WERI-Rb-1 (cell line): ENCODE measurements around the gene SELENOO.
A peak's percentile ranks its signal among the peaks of the same experiment; 100 is the strongest.
"Not testable (repeated sequence)": the region's sequence is repeated elsewhere in the genome, so short reads cannot be mapped to it uniquely, and the experiment has no call there.

Experiments
- DNase-seq: peaks from one replicate; pipeline ENCODE4 v3.0.0-alpha.2; 2020
- H3K27ac ChIP-seq: fragments of 250-450 bp; sonication (Bioruptor Pico); 2 replicates; pipeline ENCODE4 v1.5.1; 2020; ENCODE audit warnings: mild to moderate bottlenecking, moderate library complexity
- H3K27me3 ChIP-seq: fragments of 250-450 bp; sonication (Bioruptor Pico); 2 replicates; pipeline ENCODE4 v1.5.1; 2021; ENCODE audit warnings: mild to moderate bottlenecking, low read depth, moderate library complexity; ENCODE audit not compliant: insufficient read depth, severe bottlenecking
- H3K36me3 ChIP-seq: fragments of 250-450 bp; sonication (Bioruptor Pico); 2 replicates; pipeline ENCODE4 v1.5.1; 2020; ENCODE audit warnings: mild to moderate bottlenecking, moderate library complexity
- H3K4me3 ChIP-seq: 2 replicates; pipeline ENCODE4 v1.5.1; 2011; ENCODE audit warnings: low read depth, mild to moderate bottlenecking, control low read depth, low read length
- H3K9me3 ChIP-seq: fragments of 250-450 bp; sonication (Bioruptor Pico); 2 replicates; pipeline ENCODE4 v1.5.1; 2021; ENCODE audit warnings: mild to moderate bottlenecking, moderate library complexity; ENCODE audit not compliant: severe bottlenecking
- TF ChIP-seq, protein P1 (sequence below): IDR thresholded peaks from 2 replicates; pipeline ENCODE4 v1.5.1; 2011; ENCODE audit warnings: low read depth, mild to moderate bottlenecking, control low read depth, inconsistent platforms, low read length

Gene SELENOO

DNA sequence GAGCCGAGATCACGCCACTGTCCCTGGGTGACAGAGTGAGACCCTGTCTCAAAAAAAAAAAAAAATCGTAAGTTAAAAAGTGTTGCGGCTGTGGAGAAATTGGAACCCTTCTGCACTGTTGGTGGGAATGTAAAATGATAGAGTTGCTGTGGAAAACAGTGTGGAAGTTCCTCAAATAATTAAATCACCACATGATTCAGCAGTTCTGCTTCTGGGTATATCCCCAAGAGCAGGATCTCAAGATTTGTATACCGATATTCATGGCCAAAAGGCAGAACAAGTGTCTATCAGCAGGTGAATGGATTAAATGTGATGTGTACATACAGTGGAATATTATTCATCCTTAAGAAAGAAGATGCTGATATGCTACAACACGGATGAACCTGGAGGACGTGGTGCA is 3.8 kb downstream of the SELENOO start:
- H3K27ac ChIP-seq, result no peak overlapping the region
- no peak for DNase-seq
- no peaks in the 10 kb centered on the region for H3K27me3 ChIP-seq
- peaks cover 31% of the 10 kb centered on the region for H3K36me3 ChIP-seq
- H3K4me3 ChIP-seq, result no peak overlapping the region
- H3K9me3 ChIP-seq, result no peaks in the 10 kb centered on the region
- TF ChIP-seq, protein P1, sequence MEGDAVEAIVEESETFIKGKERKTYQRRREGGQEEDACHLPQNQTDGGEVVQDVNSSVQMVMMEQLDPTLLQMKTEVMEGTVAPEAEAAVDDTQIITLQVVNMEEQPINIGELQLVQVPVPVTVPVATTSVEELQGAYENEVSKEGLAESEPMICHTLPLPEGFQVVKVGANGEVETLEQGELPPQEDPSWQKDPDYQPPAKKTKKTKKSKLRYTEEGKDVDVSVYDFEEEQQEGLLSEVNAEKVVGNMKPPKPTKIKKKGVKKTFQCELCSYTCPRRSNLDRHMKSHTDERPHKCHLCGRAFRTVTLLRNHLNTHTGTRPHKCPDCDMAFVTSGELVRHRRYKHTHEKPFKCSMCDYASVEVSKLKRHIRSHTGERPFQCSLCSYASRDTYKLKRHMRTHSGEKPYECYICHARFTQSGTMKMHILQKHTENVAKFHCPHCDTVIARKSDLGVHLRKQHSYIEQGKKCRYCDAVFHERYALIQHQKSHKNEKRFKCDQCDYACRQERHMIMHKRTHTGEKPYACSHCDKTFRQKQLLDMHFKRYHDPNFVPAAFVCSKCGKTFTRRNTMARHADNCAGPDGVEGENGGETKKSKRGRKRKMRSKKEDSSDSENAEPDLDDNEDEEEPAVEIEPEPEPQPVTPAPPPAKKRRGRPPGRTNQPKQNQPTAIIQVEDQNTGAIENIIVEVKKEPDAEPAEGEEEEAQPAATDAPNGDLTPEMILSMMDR, result no peak

DNA sequence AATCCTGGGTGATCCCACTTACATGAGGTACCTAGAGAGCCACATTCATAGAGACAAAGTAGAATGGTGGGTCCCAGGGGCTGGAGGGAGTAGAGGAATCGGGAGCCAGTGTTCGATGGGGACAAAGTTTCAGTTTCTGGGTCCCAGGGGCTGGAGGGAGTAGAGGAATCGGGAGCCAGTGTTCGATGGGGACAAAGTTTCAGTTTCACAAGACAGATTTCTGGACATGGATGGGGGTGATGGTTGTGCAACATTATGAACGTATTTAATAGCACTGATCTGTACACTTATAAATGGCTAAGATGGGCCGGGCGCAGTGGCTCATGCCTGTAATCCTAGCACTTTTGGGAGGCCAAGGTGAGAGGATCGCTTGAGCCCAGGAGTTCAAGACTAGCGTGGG is 4.2 kb downstream of the SELENOO start:
- not testable (repeated sequence) for H3K27me3 ChIP-seq, H3K9me3 ChIP-seq, DNase-seq, H3K27ac ChIP-seq, H3K4me3 ChIP-seq
- H3K36me3 ChIP-seq, result peaks cover 31% of the 10 kb centered on the region

DNA sequence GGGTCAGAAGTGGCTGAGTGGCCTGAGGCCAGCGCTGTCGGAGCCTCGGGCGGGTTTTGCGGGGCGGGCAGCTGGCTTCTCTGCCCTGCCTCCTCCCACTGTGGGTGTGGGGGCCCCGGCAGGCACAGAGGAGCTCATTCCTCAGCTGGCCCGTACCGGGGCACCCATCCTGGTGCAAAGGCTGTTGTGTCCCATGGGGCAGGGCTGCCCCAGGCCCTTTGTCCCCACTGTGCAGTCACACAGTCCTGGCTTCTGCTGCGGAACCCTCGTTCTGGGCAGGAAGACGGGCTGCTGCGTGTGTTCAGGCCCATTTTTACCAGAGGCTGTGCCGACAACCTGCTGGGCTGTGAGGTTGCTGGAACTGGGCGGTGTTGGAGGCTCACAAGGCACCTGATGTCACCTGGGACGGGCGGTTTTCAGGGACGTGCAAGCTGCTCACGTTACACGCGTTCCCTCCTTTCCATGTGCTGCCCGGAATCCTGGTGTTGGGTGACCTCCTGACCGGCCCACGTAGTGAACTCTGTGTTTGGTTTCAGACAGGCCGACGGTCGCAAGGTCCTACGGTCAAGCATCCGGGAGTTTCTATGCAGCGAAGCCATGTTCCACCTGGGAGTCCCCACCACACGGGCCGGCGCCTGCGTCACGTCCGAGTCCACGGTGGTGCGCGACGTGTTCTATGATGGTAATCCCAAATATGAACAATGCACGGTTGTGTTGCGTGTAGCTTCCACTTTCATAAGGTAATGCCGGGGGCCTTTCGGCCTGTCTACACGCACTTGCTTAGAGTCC is 5.2 kb downstream of the SELENOO start:
- no peaks in the 10 kb centered on the region for H3K9me3 ChIP-seq
- TF ChIP-seq, protein P1, result no peak
- no peak overlapping the region for H3K4me3 ChIP-seq
- no peak overlapping the region for H3K27ac ChIP-seq
- H3K36me3 ChIP-seq, result peaks cover 37% of the 10 kb centered on the region
- DNase-seq, result no peak
- H3K27me3 ChIP-seq, result no peaks in the 10 kb centered on the region

DNA sequence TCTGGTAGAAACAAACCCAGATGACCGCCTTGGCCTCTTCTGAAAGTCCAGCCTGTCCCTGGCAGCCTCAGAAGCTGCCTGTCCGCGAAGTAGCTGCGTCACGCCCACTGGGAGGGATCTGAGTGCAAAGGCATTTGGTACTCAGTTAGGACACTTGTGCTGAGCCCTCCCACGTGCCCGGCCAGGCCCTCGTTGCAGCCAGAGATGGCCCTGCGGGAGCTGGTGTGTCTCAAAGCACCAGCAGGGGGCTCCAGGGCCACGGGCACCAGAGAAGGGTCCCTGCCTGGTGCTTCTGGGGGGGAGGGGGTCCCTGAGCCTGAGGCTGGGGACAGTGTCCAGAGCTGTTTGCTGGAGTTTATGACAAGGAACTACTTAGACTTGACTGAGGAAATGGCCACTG is 5.8 kb downstream of the SELENOO start:
- H3K4me3 ChIP-seq, result no peak overlapping the region
- DNase-seq, result peak; percentile 72
- H3K27ac ChIP-seq, result no peak overlapping the region
- TF ChIP-seq, protein P1, result peak; percentile 75
- peaks cover 43% of the 10 kb centered on the region for H3K36me3 ChIP-seq
- H3K9me3 ChIP-seq, result no peaks in the 10 kb centered on the region
- no peaks in the 10 kb centered on the region for H3K27me3 ChIP-seq

DNA sequence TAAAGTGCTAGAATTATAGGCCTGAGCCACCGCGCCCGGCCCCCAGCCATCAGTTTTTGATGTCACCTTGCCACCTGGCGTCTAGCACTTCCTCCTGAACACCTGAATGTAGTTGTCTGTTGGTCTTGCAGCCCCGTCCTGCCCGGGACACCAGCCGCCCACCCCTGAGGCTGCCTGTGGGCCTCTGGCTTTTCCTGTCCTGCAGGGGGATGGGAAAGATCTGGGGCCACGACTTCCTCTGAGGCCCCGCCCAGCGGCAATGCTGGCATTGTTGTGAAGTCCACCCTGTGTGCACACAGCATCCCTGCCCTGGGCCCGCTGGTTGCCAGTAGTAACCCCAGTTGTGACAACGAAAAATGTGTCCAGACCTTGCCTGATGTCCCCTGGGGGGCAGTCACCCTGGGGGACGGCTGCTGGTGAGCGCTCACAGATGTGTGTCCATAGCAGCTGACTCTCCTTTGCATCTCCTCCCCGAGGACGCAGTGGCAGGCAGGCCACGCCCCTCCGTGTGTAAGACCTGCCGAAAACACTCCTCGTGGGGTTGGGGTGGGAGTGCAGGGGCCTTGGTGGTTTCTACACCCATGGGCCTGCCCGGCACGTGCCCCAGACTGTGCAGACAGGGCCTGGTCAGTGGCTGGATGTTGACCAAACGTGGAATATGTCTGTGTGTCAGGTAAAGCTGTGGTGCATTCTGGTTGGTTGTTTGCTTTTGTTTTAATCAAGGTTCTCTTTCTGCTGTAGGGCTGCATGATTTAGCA is 6.8 kb downstream of the SELENOO start:
- TF ChIP-seq, protein P1, result no peak
- peaks cover 46% of the 10 kb centered on the region for H3K36me3 ChIP-seq

DNA sequence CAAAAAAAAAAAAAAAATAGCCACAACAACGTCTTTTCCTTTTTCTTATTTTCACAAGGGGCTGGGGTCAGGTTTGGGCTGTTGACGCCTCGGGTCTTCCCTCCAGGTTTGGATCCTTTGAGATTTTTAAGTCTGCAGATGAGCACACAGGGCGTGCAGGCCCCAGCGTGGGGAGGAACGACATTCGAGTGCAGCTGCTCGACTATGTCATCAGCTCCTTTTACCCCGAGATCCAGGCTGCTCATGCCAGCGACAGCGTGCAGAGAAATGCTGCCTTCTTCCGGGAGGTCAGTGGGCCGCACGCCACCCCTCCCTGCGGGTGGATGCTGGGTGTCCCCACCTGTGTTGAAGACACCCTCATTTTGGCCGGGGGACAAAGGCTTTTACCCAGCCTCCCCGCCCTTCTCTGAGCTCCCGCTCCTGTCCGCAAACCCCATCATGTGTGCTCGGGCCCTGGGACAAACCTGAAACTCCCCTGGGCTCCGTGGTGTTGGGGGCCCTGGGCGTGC is 7.7 kb downstream of the SELENOO start:
- H3K4me3 ChIP-seq, result no peak overlapping the region
- no peak overlapping the region for H3K27ac ChIP-seq
- H3K27me3 ChIP-seq, result no peaks in the 10 kb centered on the region
- peaks cover 44% of the 10 kb centered on the region for H3K36me3 ChIP-seq
- TF ChIP-seq, protein P1, result no peak
- no peak for DNase-seq
- no peaks in the 10 kb centered on the region for H3K9me3 ChIP-seq

More for the DNA sequence above, 6.8 kb downstream of the SELENOO start:
- H3K27me3 ChIP-seq, result no peaks in the 10 kb centered on the region
- no peak for DNase-seq
- no peaks in the 10 kb centered on the region for H3K9me3 ChIP-seq
- no peak overlapping the region for H3K4me3 ChIP-seq
- H3K27ac ChIP-seq, result no peak overlapping the region
